Stimulated activated CD4-positive, alpha-beta T cell treated with anti-CD3 and anti-CD28 coated beads, Interleukin-15, amount 100 ng/mL, for 1 hour (primary cell): ENCODE results near the gene TTC6.
"Not testable (repeated sequence)": the region's sequence is repeated elsewhere in the genome, so short reads cannot be mapped to it uniquely, and the experiment has no call there.

Experiments used
- DNase-seq, 2 donors: peaks; one replicate each; pipeline ENCODE4 v3.0.0-alpha.2; 2020; ENCODE audit warnings: low read depth in 1 of 2, low spot score in 1 of 2

The TTC6 gene

GRCh38 chr14:37594971-37595808, at the start of gene TTC6, which contains the start of gene FOXA1:
Gene TTC6, plus strand, starts transcription at chr14:37595629. Its CDS starts 26,436 bp downstream, at chr14:37622065.
Gene FOXA1, minus strand, starts transcription at chr14:37595249. Its CDS starts 277 bp downstream, at chr14:37594972.
- DNase-seq: no peak

GRCh38 chr14:37546621-37547447, 48.6 kb upstream of the TTC6 start:
- DNase-seq: no peak

- no peak for DNase-seq
These were observed 44.9 kb upstream of the TTC6 start for GRCh38 chr14:37550511-37550910.

GRCh38 chr14:37551119-37551518, 44.3 kb upstream of the TTC6 start:
- DNase-seq: no peak

- DNase-seq: no peak
These were observed 41.4 kb upstream of the TTC6 start for GRCh38 chr14:37553935-37554550.

- not testable (repeated sequence) for DNase-seq
These were observed 39.8 kb upstream of the TTC6 start for GRCh38 chr14:37555596-37555995.

GRCh38 chr14:37558740-37559139, 36.7 kb upstream of the TTC6 start:
- DNase-seq: no peak

- no peak for DNase-seq
These were observed 36.0 kb upstream of the TTC6 start for GRCh38 chr14:37559386-37559785.

- no peak for DNase-seq
These were observed 32.2 kb upstream of the TTC6 start for GRCh38 chr14:37563189-37563588.

- DNase-seq: no peak
These were observed 29.9 kb upstream of the TTC6 start for GRCh38 chr14:37565550-37565949.

- DNase-seq: no peak
These were observed 28.5 kb upstream of the TTC6 start for GRCh38 chr14:37566811-37567371.

GRCh38 chr14:37569729-37570128, 25.7 kb upstream of the TTC6 start:
- no peak for DNase-seq

- no peak for DNase-seq
These were observed 24.0 kb upstream of the TTC6 start for GRCh38 chr14:37571391-37571790.

- DNase-seq: no peak
These were observed 22.1 kb upstream of the TTC6 start for GRCh38 chr14:37573356-37573755.

GRCh38 chr14:37579274-37579673, 16.2 kb upstream of the TTC6 start:
- DNase-seq: no peak

- DNase-seq: no peak
These were observed 15.3 kb upstream of the TTC6 start for GRCh38 chr14:37580146-37580545.

- DNase-seq: no peak
These were observed 11.8 kb upstream of the TTC6 start for GRCh38 chr14:37583358-37584210.

- DNase-seq: no peak
These were observed 11.0 kb upstream of the TTC6 start for GRCh38 chr14:37584211-37585100.

GRCh38 chr14:37585101-37585511, 10.3 kb upstream of the TTC6 start:
- no peak for DNase-seq
